Mesodermal cell (in vitro differentiated cells): ENCODE measurements around the gene CDC42BPB.
"Not testable (repeated sequence)": the region's sequence is repeated elsewhere in the genome, so short reads cannot be mapped to it uniquely, and the experiment has no call there.

Source experiments
- H3K27ac ChIP-seq: 2 replicates; pipeline ENCODE4 v1.7.0; 2013; ENCODE audit warnings: mild to moderate bottlenecking, low read depth, low read length, moderate library complexity; ENCODE audit not compliant: severe bottlenecking
- H3K36me3 ChIP-seq: 2 replicates; pipeline ENCODE4 v1.7.1; 2013; ENCODE audit warnings: mild to moderate bottlenecking, low read length, moderate library complexity; ENCODE audit not compliant: control insufficient read depth, insufficient read depth
- H3K4me1 ChIP-seq: one replicate; pipeline ENCODE4 v1.7.1; 2013; ENCODE audit warnings: mild to moderate bottlenecking, low read length; ENCODE audit not compliant: insufficient read depth, control insufficient read depth, poor library complexity, severe bottlenecking
- H3K4me3 ChIP-seq: 2 replicates; pipeline ENCODE4 v1.7.0; 2013; ENCODE audit warnings: low read length, control low read depth, mild to moderate bottlenecking; ENCODE audit not compliant: insufficient read depth, poor library complexity, severe bottlenecking; ENCODE audit errors: extremely low read depth
- H3K9me3 ChIP-seq: 2 replicates; pipeline ENCODE4 v1.7.1; 2013; ENCODE audit warnings: mild to moderate bottlenecking, low read length, moderate library complexity; ENCODE audit not compliant: control insufficient read depth
- WGBS, 2 experiments: methylation state at CpG; one replicate each; pipeline ENCODE4 v1.1.5; 2013; ENCODE audit warnings: missing lambda C conversion rate in 2 of 2; ENCODE audit not compliant: insufficient coverage in 2 of 2; 5-methylcytosine and 5-hydroxymethylcytosine counted together

The CDC42BPB gene

GRCh38 chr14:102901633-102902032 lies 155.7 kb downstream of the CDC42BPB start:
- 88 to 89% methylated on average over 4 of the region's 4 CpGs for WGBS, 2 experiments
- Histone ChIP-seq H3K9me3 (peaks cover 2% of the 10 kb centered on the region), H3K36me3 (peaks cover 36% of the 10 kb centered on the region), H3K4me1 (no peaks in the 10 kb centered on the region), H3K27ac (no peak overlapping the region), H3K4me3 (no peak overlapping the region)

GRCh38 chr14:102900631-102901571 lies 156.4 kb downstream of the CDC42BPB start:
- Histone ChIP-seq H3K4me3 (no peak overlapping the region), H3K4me1 (no peaks in the 10 kb centered on the region), H3K9me3 (no peaks in the 10 kb centered on the region), H3K36me3 (peaks cover 30% of the 10 kb centered on the region), H3K27ac (no peak overlapping the region)
- WGBS, 2 experiments = 90 to 94% methylated on average over 38 of the region's 39 CpGs

DNA sequence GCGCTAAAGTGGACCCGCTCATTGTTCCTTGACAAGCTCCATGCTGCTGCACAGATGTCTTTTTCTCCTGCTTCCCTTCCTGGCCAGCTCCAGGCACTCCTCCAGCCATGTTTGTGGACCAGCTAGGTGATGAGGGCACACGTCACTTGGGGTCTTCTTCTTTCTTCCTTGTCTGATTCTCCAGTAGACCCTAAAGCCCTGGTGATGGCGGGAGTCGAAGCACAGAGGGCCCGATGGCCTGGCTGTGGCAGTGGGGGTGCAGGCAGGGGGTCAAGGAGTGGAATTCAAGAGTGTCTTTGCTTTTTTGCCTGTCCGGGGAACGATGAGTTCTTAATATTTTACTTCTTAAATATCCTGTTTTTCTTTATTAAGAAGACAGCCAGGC lies 157.8 kb downstream of the CDC42BPB start:
- H3K4me3 ChIP-seq = no peak overlapping the region
- H3K9me3 ChIP-seq = no peaks in the 10 kb centered on the region
- no peak overlapping the region for H3K27ac ChIP-seq
- H3K4me1 ChIP-seq = no peaks in the 10 kb centered on the region
- 100% methylated on average over 4 to 5 of the region's 8 CpGs for WGBS, 2 experiments
- peaks cover 24% of the 10 kb centered on the region for H3K36me3 ChIP-seq

GRCh38 chr14:102898776-102899515 lies 158.4 kb downstream of the CDC42BPB start:
- Histone ChIP-seq H3K27ac (no peak overlapping the region), H3K4me3 (no peak overlapping the region), H3K4me1 (no peaks in the 10 kb centered on the region), H3K9me3 (no peaks in the 10 kb centered on the region), H3K36me3 (peaks cover 26% of the 10 kb centered on the region)
- 89 to 91% methylated on average over 15 to 17 of the region's 18 CpGs for WGBS, 2 experiments

DNA sequence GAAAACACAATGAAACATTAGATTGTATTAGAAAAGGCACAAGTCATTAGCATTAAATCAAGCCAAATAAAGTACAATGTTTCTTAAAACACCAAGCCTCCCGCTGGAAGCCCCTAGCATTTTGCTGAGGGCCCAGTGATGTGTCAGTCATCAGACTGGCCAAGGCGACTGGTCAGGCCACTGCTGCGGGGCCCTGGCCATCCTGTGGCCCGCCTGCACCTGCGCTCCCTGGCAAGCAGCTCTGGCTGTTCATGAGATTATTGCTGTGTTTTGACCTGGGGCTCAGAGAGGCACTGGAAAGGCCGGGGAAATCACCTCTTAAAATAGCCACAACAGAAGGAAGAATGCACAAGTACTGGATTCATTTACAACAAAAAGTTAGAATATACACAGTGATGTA lies 159.1 kb downstream of the CDC42BPB start:
- H3K36me3 ChIP-seq = peaks cover 26% of the 10 kb centered on the region
- WGBS, 2 experiments = 90 to 96% methylated on average over 4 of the region's 6 CpGs
- H3K4me1 ChIP-seq = no peaks in the 10 kb centered on the region
- H3K9me3 ChIP-seq = no peaks in the 10 kb centered on the region
- H3K27ac ChIP-seq = no peak overlapping the region
- H3K4me3 ChIP-seq = no peak overlapping the region

GRCh38 chr14:102897299-102898027 lies 159.9 kb downstream of the CDC42BPB start:
- no peaks in the 10 kb centered on the region for H3K4me1 ChIP-seq
- H3K9me3 ChIP-seq = no peaks in the 10 kb centered on the region
- H3K4me3 ChIP-seq = no peak overlapping the region
- peaks cover 30% of the 10 kb centered on the region for H3K36me3 ChIP-seq
- H3K27ac ChIP-seq = no peak overlapping the region
- WGBS, 2 experiments = 96 to 97% methylated on average over 10 of the region's 14 CpGs

GRCh38 chr14:102896735-102897134 lies 160.6 kb downstream of the CDC42BPB start:
- H3K9me3 ChIP-seq, H3K4me3 ChIP-seq, H3K27ac ChIP-seq, H3K4me1 ChIP-seq: not testable (repeated sequence)
- H3K36me3 ChIP-seq = peaks cover 35% of the 10 kb centered on the region

GRCh38 chr14:102893452-102893851 lies 163.9 kb downstream of the CDC42BPB start:
- no peak overlapping the region for H3K27ac ChIP-seq
- H3K36me3 ChIP-seq = peaks cover 39% of the 10 kb centered on the region
- H3K4me3 ChIP-seq = no peak overlapping the region
- 94 to 97% methylated on average over 8 to 9 of the region's 9 CpGs for WGBS, 2 experiments
- no peaks in the 10 kb centered on the region for H3K4me1 ChIP-seq
- no peaks in the 10 kb centered on the region for H3K9me3 ChIP-seq

GRCh38 chr14:102892651-102893050 lies 164.7 kb downstream of the CDC42BPB start:
- H3K9me3 ChIP-seq = no peaks in the 10 kb centered on the region
- no peak overlapping the region for H3K4me3 ChIP-seq
- H3K27ac ChIP-seq = no peak overlapping the region
- no peaks in the 10 kb centered on the region for H3K4me1 ChIP-seq
- peaks cover 39% of the 10 kb centered on the region for H3K36me3 ChIP-seq
- 93 to 98% methylated on average over 7 of the region's 8 CpGs for WGBS, 2 experiments

DNA sequence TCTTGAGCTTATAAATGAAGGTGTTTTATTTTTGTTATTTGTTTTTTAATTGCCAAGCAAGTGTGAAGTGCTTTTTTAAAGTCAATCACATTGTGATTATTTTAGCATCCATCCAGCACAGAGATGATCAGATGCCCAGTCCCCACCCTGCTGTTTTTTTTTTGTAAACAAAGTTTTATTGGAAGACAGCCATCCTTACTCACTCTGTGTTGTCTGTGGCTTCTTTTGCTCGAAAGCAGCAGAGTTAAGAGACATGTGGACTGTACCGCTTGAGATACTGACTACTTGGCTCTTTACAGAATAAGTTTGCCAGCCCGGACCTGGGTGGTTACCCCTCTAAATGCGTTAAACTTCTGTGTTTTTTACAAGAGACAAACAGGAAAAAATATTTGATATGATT lies 165.8 kb downstream of the CDC42BPB start:
- 100% methylated on average over 2 to 3 of the region's 4 CpGs for WGBS, 2 experiments
- Histone ChIP-seq H3K9me3 (no peaks in the 10 kb centered on the region), H3K4me3 (no peak overlapping the region), H3K27ac (no peak overlapping the region), H3K4me1 (no peaks in the 10 kb centered on the region), H3K36me3 (peaks cover 34% of the 10 kb centered on the region)
